HepG2 (cell line): ENCODE measurements around the gene RNPEPL1. TPM values are rescaled to one million over a fixed set of nuclear protein-coding genes. Genes with fewer than 3 reads are reported as not detected.

Experiments
- ARNT ChIP-seq: fragments of 450-650 bp; IDR thresholded peaks from 2 replicates; pipeline ENCODE4 v1.6.1; 2017
- ATF7 ChIP-seq, 2 experiments: fragments of 450-650 bp in 1 of 2; sonication (generic) in 1 of 2; formaldehyde crosslinking in 1 of 2; IDR thresholded peaks; 2 replicates each; pipeline versions ENCODE4 v1.4.0 to v1.6.1; 2016 to 2020; ENCODE audit warnings: antibody characterized with exemption in 1 of 2, mild to moderate bottlenecking in 1 of 2, missing genetic modification reagents in 1 of 2
- CREM ChIP-seq, 2 experiments: sonication (generic) in 1 of 2; formaldehyde crosslinking in 1 of 2; IDR thresholded peaks; 2 replicates each; pipeline versions ENCODE4 v1.4.0 to v1.6.1; 2016 to 2020; ENCODE audit warnings: antibody characterized with exemption in 1 of 2, mild to moderate bottlenecking in 1 of 2, missing genetic modification reagents in 1 of 2
- DPF2 ChIP-seq: sonication (generic); formaldehyde crosslinking; IDR thresholded peaks from 2 replicates; pipeline ENCODE4 v1.4.0; 2020; ENCODE audit warnings: mild to moderate bottlenecking, low read depth, missing genetic modification reagents, borderline replicate concordance
- EZH2 ChIP-seq: conservative IDR thresholded peaks from 2 replicates; pipeline ENCODE4 v1.6.1; 2012; ENCODE audit warnings: mild to moderate bottlenecking, low read depth, low read length, moderate library complexity
- KDM4B ChIP-seq: sonication (generic); formaldehyde crosslinking; IDR thresholded peaks from 2 replicates; pipeline ENCODE4 v1.4.0; 2020; ENCODE audit warnings: missing genetic modification reagents
- KLF11 ChIP-seq: IDR thresholded peaks from 2 replicates; pipeline ENCODE4 v1.6.1; 2016; ENCODE audit warnings: missing compliant biosample characterization
- RBAK ChIP-seq: sonication (generic); formaldehyde crosslinking; IDR thresholded peaks from 2 replicates; pipeline ENCODE4 v1.5.1; 2020; ENCODE audit warnings: mild to moderate bottlenecking, missing genetic modification reagents
- RFX1 ChIP-seq: fragments of 450-650 bp; IDR thresholded peaks from 2 replicates; pipeline ENCODE4 v1.6.1; 2017
- RFX5 ChIP-seq: IDR thresholded peaks from 2 replicates; pipeline ENCODE4 v1.6.1; 2011; ENCODE audit warnings: low read depth, low read length, improper control_type of control experiment
- SP2 ChIP-seq: sonication (generic); formaldehyde crosslinking; IDR thresholded peaks from 2 replicates; pipeline ENCODE4 v1.5.1; 2020; ENCODE audit warnings: mild to moderate bottlenecking, missing genetic modification reagents
- ZFP82 ChIP-seq: sonication (generic); formaldehyde crosslinking; IDR thresholded peaks from 2 replicates; pipeline ENCODE4 v1.5.1; 2020; ENCODE audit warnings: mild to moderate bottlenecking, missing genetic modification reagents, borderline replicate concordance
- ZNF292 ChIP-seq: sonication (generic); formaldehyde crosslinking; IDR thresholded peaks from 2 replicates; pipeline ENCODE4 v1.8.1; 2022; ENCODE audit warnings: mild to moderate bottlenecking, low read depth, missing genetic modification reagents, borderline replicate concordance
- ZNF34 ChIP-seq: sonication (generic); formaldehyde crosslinking; IDR thresholded peaks from 2 replicates; pipeline ENCODE4 v1.4.0; 2020; ENCODE audit warnings: mild to moderate bottlenecking, missing genetic modification reagents, borderline replicate concordance
- ZNF430 ChIP-seq: sonication (generic); formaldehyde crosslinking; IDR thresholded peaks from 2 replicates; pipeline ENCODE4 v1.9.0; 2021; ENCODE audit warnings: mild to moderate bottlenecking, missing genetic modification reagents
- ZNF546 ChIP-seq: sonication (generic); formaldehyde crosslinking; conservative IDR thresholded peaks from 2 replicates; pipeline ENCODE4 v1.8.1; 2023; ENCODE audit warnings: mild to moderate bottlenecking, missing genetic modification reagents
- ZNF556 ChIP-seq: sonication (generic); formaldehyde crosslinking; IDR thresholded peaks from 2 replicates; pipeline ENCODE4 v1.4.0; 2020; ENCODE audit warnings: mild to moderate bottlenecking, missing genetic modification reagents, borderline replicate concordance
- ZNF616 ChIP-seq: sonication (generic); formaldehyde crosslinking; IDR thresholded peaks from 2 replicates; pipeline ENCODE4 v1.5.0; 2020; ENCODE audit warnings: low read depth, mild to moderate bottlenecking, missing genetic modification reagents
- ZNF713 ChIP-seq: sonication (generic); formaldehyde crosslinking; IDR thresholded peaks from 2 replicates; pipeline ENCODE4 v1.4.0; 2020; ENCODE audit warnings: mild to moderate bottlenecking, missing genetic modification reagents
- ZNF747 ChIP-seq: sonication (generic); formaldehyde crosslinking; IDR thresholded peaks from 2 replicates; pipeline ENCODE4 v1.8.1; 2023; ENCODE audit warnings: missing genetic modification reagents, mild to moderate bottlenecking, borderline replicate concordance
- ZNF816 ChIP-seq: sonication (generic); formaldehyde crosslinking; IDR thresholded peaks from 2 replicates; pipeline ENCODE4 v1.8.0; 2022; ENCODE audit warnings: missing genetic modification reagents, mild to moderate bottlenecking, borderline replicate concordance
- polyA plus RNA-seq, 8 experiments: library from polyadenylated mRNA; depleted of rRNA in 3 of 8; stranded (reverse) in 7 of 8; unstranded in 1 of 8; fragments of >200 nt; fragmentation: Illumina TruSeq in 4 of 8; extraction: Trizol in 4 of 8; gene quantifications; 2 replicates each; pipeline versions ENCODE4 v1.2.1 to v1.2.3, GENCODE V29; 2011 to 2016; ENCODE audit warnings: low read depth in 4 of 8, missing spikeins in 1 of 8, mixed read lengths in 1 of 8; ENCODE audit not compliant: insufficient read depth in 1 of 8
- total RNA-seq, 5 experiments: library from RNA; depleted of rRNA; stranded (reverse); fragments of >200 nt; fragmentation: Illumina TruSeq; extraction: Trizol; gene quantifications; 2 replicates each; pipeline ENCODE4 v1.2.3, GENCODE V29; 2016; ENCODE audit warnings: low read depth in 1 of 5
- TF ChIP-seq, protein P1 (sequence below): IDR thresholded peaks from 2 replicates; pipeline ENCODE4 v1.6.1; 2016; ENCODE audit warnings: low read depth
- TF ChIP-seq, protein P2 (sequence below): sonication (generic); formaldehyde crosslinking; IDR thresholded peaks from 2 replicates; pipeline ENCODE4 v1.5.0; 2020; ENCODE audit warnings: missing genetic modification reagents
- TF ChIP-seq, protein P3 (sequence below): sonication (generic); formaldehyde crosslinking; IDR thresholded peaks from 2 replicates; pipeline ENCODE4 v1.8.0; 2022; ENCODE audit warnings: missing genetic modification reagents, mild to moderate bottlenecking, borderline replicate concordance

Gene RNPEPL1
- total and polyA plus RNA-seq, 2 of the 13 experiments (the other 11 are each of a cell fraction or from before 2014, with no cell fraction given): 13.0 to 18.0 TPM

DNA sequence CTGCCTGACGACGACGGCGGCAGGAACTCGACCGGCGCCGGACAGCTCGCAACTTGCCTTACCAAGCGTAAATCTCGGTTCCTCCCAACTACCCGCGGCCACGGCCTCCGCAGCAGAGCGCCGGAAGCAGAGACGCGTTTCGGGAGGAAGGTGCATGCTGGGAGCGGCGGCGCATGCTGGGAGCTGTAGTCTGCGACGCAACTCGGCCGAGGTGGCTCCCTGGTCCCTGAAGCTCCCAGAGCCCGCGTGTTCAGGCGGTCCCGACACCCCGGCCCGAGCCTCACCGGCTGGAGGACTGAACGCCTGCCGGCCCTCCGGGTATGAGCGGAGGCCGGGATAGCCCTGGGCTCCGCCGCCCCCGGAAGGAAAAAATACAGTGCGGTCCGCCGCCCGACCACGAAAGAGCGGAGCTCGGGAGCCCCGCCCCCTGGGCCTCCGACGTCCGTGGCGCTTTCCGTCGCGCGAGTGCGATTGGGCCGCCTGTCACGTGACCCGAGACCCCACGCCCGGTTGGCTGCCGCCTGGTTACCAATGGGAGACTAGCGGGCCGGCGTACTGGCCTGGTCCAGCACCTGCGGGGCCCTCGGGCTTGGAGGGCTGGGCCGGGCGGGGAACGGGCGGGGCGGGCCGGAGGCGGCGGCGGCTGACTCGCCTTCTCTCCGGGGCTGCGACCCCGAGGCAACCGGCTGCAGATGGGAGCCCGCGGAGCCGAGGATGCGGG, 18.1 kb downstream of the RNPEPL1 start, which contains the start of gene CAPN10 (continued):
- TF ChIP-seq ZNF713: 0 out of 2 replicates have a peak, but pooled peaks have one; percentile 63
- peak; percentile 62; the same call in 1 of the 2 replicates for TF ChIP-seq RBAK (CRISPR knock-in tag)
- peak; percentile 84; the same call in 1 of the 2 replicates for TF ChIP-seq ZNF546 (CRISPR knock-in tag)
- TF ChIP-seq KDM4B: peak; percentile 57; the same call in 1 of the 2 replicates
- peak; percentile 77; the same call in 1 of the 2 replicates for TF ChIP-seq ZFP82 (CRISPR knock-in tag)
- peak; percentile 95 for TF ChIP-seq ZNF430 (CRISPR knock-in tag)
- TF ChIP-seq ARNT: no peak
- peak; percentile 97 for TF ChIP-seq CREM (IDR thresholded peaks at IDR 0.05)
- TF ChIP-seq CREM (CRISPR knock-in tag; IDR thresholded peaks at IDR 0.05): no peak
- 0 out of 2 replicates have a peak, but pooled peaks have one; percentile 42 for TF ChIP-seq RFX5
- TF ChIP-seq RFX1: peak; percentile 19; the same call in 1 of the 2 replicates
- TF ChIP-seq, protein P1, sequence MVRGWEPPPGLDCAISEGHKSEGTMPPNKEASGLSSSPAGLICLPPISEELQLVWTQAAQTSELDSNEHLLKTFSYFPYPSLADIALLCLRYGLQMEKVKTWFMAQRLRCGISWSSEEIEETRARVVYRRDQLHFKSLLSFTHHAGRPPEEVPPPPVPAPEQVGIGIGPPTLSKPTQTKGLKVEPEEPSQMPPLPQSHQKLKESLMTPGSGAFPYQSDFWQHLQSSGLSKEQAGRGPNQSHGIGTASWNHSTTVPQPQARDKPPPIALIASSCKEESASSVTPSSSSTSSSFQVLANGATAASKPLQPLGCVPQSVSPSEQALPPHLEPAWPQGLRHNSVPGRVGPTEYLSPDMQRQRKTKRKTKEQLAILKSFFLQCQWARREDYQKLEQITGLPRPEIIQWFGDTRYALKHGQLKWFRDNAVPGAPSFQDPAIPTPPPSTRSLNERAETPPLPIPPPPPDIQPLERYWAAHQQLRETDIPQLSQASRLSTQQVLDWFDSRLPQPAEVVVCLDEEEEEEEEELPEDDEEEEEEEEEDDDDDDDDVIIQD (CRISPR knock-in tag): no peak; the same call in 1 of the 2 replicates
- TF ChIP-seq KLF11 (CRISPR knock-in tag): peak; percentile 41
- no peak; the same call in 1 of the 2 replicates for TF ChIP-seq ZNF34
- TF ChIP-seq, protein P2, sequence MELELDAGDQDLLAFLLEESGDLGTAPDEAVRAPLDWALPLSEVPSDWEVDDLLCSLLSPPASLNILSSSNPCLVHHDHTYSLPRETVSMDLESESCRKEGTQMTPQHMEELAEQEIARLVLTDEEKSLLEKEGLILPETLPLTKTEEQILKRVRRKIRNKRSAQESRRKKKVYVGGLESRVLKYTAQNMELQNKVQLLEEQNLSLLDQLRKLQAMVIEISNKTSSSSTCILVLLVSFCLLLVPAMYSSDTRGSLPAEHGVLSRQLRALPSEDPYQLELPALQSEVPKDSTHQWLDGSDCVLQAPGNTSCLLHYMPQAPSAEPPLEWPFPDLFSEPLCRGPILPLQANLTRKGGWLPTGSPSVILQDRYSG: peak; percentile 14; the same call in 1 of the 2 replicates
- peak; percentile 68 for TF ChIP-seq SP2 (CRISPR knock-in tag)
- no peak for TF ChIP-seq ZNF292 (CRISPR knock-in tag)
- TF ChIP-seq ATF7 (IDR thresholded peaks at IDR 0.05): no peak
- no peak for TF ChIP-seq ATF7 (CRISPR knock-in tag; IDR thresholded peaks at IDR 0.05)
- TF ChIP-seq ZNF556 (CRISPR knock-in tag): peak; percentile 86
- TF ChIP-seq EZH2: no peak
- TF ChIP-seq, protein P3, sequence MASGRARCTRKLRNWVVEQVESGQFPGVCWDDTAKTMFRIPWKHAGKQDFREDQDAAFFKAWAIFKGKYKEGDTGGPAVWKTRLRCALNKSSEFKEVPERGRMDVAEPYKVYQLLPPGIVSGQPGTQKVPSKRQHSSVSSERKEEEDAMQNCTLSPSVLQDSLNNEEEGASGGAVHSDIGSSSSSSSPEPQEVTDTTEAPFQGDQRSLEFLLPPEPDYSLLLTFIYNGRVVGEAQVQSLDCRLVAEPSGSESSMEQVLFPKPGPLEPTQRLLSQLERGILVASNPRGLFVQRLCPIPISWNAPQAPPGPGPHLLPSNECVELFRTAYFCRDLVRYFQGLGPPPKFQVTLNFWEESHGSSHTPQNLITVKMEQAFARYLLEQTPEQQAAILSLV (CRISPR knock-in tag): peak; percentile 79; the same call in 1 of the 2 replicates
- 0 out of 2 replicates have a peak, but pooled peaks have one; percentile 17 for TF ChIP-seq ZNF616 (CRISPR knock-in tag)
- no peak for TF ChIP-seq ZNF816
- TF ChIP-seq ZNF747 (CRISPR knock-in tag): peak; percentile 19; the same call in 1 of the 2 replicates
- no peak for TF ChIP-seq DPF2 (CRISPR knock-in tag)
